B cell (primary cell): ENCODE measurements around the gene VPS13D. TPM values are rescaled to one million over a fixed set of nuclear protein-coding genes. Genes with fewer than 3 reads are reported as not detected.

ENCODE experiments used
- ATAC-seq: fragments of 200-7000 bp; cut with Tn5 transposase; one replicate; pipeline ENCODE4 v1.10.0; 2021; ENCODE audit warnings: low read depth, mild to moderate bottlenecking, moderate number of reproducible peaks, moderate library complexity
- CTCF ChIA-PET: fragments of 350-600 bp; sonication (Branson Sonifier 250); formaldehyde crosslinking; loops from one replicate; lab custom pipeline; 2021; ENCODE audit warnings: antibody characterized with exemption, inconsistent platforms; lab: Charles Lee
- POLR2A ChIA-PET: fragments of 350-600 bp; sonication (Branson Sonifier 250); formaldehyde crosslinking; loops from one replicate; lab custom pipeline; 2021; ENCODE audit warnings: antibody characterized with exemption; lab: Charles Lee
- DNase-seq: peaks from one replicate; pipeline ENCODE4 v3.0.0; 2013
- H2AFZ ChIP-seq: 2 replicates; pipeline ENCODE4 v1.6.1; 2012; ENCODE audit warnings: mild to moderate bottlenecking, low read depth, low read length; ENCODE audit not compliant: insufficient read depth, poor library complexity, severe bottlenecking
- H3K27ac ChIP-seq, 2 donors: 1 replicate in 1 of 2; 2 replicates in 1 of 2; pipeline ENCODE4 v1.5.1; 2012 to 2013; ENCODE audit warnings: low read length in 2 of 2, mild to moderate bottlenecking in 2 of 2, moderate library complexity in 1 of 2
- H3K27me3 ChIP-seq, 4 experiments: fragments of 200-600 bp in 1 of 4; sonication (generic) in 1 of 4; replicated peaks in 1 of 4; 1 replicate in 2 of 4; 2 replicates in 2 of 4; pipeline versions ENCODE4 v1.6.1 to v1.7.0; 2013 to 2016; ENCODE audit warnings: low read length in 3 of 4, mild to moderate bottlenecking in 2 of 4, mixed read lengths in 1 of 4, moderate library complexity in 1 of 4; ENCODE audit not compliant: insufficient read depth in 4 of 4, control insufficient read depth in 3 of 4; ENCODE audit errors: control extremely low read depth in 1 of 4
- H3K36me3 ChIP-seq, 2 experiments: replicated peaks in 1 of 2; 1 replicate in 1 of 2; 2 replicates in 1 of 2; pipeline versions ENCODE4 v1.6.1 to v1.7.1; 2013; ENCODE audit warnings: low read length in 1 of 2; ENCODE audit not compliant: insufficient read depth in 2 of 2, control insufficient read depth in 1 of 2; ENCODE audit errors: control extremely low read depth in 1 of 2, extremely low read depth in 1 of 2
- H3K4me1 ChIP-seq, 2 donors: fragments of 200-600 bp in 1 of 2; sonication (generic) in 1 of 2; 1 replicate in 1 of 2; 2 replicates in 1 of 2; pipeline versions ENCODE4 v1.5.1 to v1.6.1; 2013 to 2017; ENCODE audit warnings: low read length in 2 of 2; ENCODE audit not compliant: control insufficient read depth in 2 of 2, insufficient read depth in 2 of 2
- H3K4me2 ChIP-seq: replicated peaks from 2 replicates; pipeline ENCODE3; 2012; ENCODE audit warnings: mild to moderate bottlenecking, low read depth, low read length; ENCODE audit not compliant: poor library complexity, severe bottlenecking
- H3K4me3 ChIP-seq, 5 experiments: fragments of 200-600 bp in 1 of 5; sonication (generic) in 1 of 5; 1 replicate in 3 of 5; 2 replicates in 2 of 5; pipeline versions ENCODE4 v1.5.1 to v1.7.0; 2011 to 2016; ENCODE audit warnings: low read length in 4 of 5, mild to moderate bottlenecking in 4 of 5, low read depth in 2 of 5, control low read depth in 1 of 5, moderate library complexity in 1 of 5; ENCODE audit not compliant: insufficient read depth in 1 of 5; ENCODE audit errors: control extremely low read depth in 1 of 5, extremely low read depth in 1 of 5
- H3K79me2 ChIP-seq: fragments of 200-600 bp; sonication (generic); one replicate; pipeline ENCODE4 v1.6.0; 2016; ENCODE audit warnings: low read length; ENCODE audit not compliant: control insufficient read depth, insufficient read depth
- H3K9ac ChIP-seq: fragments of 200-600 bp; sonication (generic); 2 replicates; pipeline ENCODE4 v1.6.1; 2017; ENCODE audit warnings: mild to moderate bottlenecking, low read length, moderate library complexity
- H3K9me3 ChIP-seq, 3 donors: one replicate each; pipeline versions ENCODE4 v1.6.1 to v1.7.1; 2013; ENCODE audit warnings: low read length in 2 of 3; ENCODE audit not compliant: control insufficient read depth in 2 of 3, insufficient read depth in 1 of 3; ENCODE audit errors: control extremely low read depth in 1 of 3
- H4K20me1 ChIP-seq: 2 replicates; pipeline ENCODE4 v1.6.0; 2012; ENCODE audit warnings: mild to moderate bottlenecking, low read length; ENCODE audit not compliant: insufficient read depth, control insufficient read depth, poor library complexity, severe bottlenecking
- H3K27ac Mint-ChIP-seq: one replicate; pipeline ENCODE4 v1.8.0; 2021; ENCODE audit warnings: mixed read lengths
- H3K27me3 Mint-ChIP-seq: one replicate; pipeline ENCODE4 v1.8.0; 2021; ENCODE audit warnings: mixed read lengths
- H3K4me1 Mint-ChIP-seq: one replicate; pipeline ENCODE4 v1.8.0; 2021; ENCODE audit warnings: mixed read lengths
- H3K4me3 Mint-ChIP-seq: one replicate; pipeline ENCODE4 v1.8.0; 2021; ENCODE audit warnings: mixed read lengths
- H3K9me3 Mint-ChIP-seq: one replicate; pipeline ENCODE4 v1.8.0; 2022; ENCODE audit warnings: mixed read lengths; ENCODE audit not compliant: insufficient read depth
- CTCF ChIP-seq: fragments of 200-600 bp; IDR thresholded peaks from one replicate; pipeline ENCODE4 v1.8.0; 2022; ENCODE audit warnings: antibody characterized with exemption, mild to moderate bottlenecking
- EZH2 ChIP-seq: IDR thresholded peaks from 2 replicates; pipeline ENCODE4 v1.6.1; 2012; ENCODE audit warnings: borderline replicate concordance, low read depth, mild to moderate bottlenecking, moderate library complexity, low read length; ENCODE audit not compliant: insufficient read depth, poor library complexity, severe bottlenecking
- WGBS: methylation state at CpG from one replicate; pipeline ENCODE4 v1.1.5; 2013; ENCODE audit warnings: missing lambda C conversion rate; ENCODE audit not compliant: insufficient coverage; 5-methylcytosine and 5-hydroxymethylcytosine counted together
- intact Hi-C: fragments of 100-400 bp; cut with micrococcal nuclease; formaldehyde crosslinking; loops from one replicate; pipeline ENCODE4 v1.10.0; 2022
- polyA plus RNA-seq: library from polyadenylated mRNA; depleted of rRNA; stranded (reverse); fragments of >200 nt; gene quantifications from 2 replicates; pipeline ENCODE4 v1.2.3, GENCODE V29; 2012
- total RNA-seq, 2 donors: library from RNA; stranded (reverse); fragments of 120-200 nt in 1 of 2; gene quantifications; 1 replicate in 1 of 2; 2 replicates in 1 of 2; pipeline versions ENCODE4 v1.2.3 to v1.2.4, GENCODE V29; 2013 to 2022

VPS13D gene
- total and polyA plus RNA-seq, 2 donors (not counting 1 experiment from before 2014, with no cell fraction given) = 29.9 to 104 TPM

DNA sequence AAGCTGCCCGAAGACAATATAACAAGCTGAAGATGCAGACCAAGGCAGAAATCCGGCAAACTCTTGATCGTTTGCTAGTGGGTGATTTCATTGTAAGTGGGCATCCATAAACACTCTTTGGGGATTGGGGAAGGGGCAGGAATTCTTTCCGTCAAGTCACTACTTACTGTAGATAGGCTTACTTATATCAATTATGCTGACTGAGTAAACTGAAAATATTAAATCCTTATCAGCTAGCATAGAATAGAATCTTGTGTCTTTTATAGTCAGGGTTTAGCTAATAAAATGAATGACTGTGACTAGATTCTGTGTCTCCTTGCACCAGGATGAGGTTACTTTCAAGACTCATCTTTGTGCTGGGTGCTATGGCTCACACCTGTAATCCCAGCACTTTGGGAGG, 41.2 kb downstream of the VPS13D start:
- 100% methylated on average over 1 of the region's 4 CpGs for WGBS
- Histone ChIP-seq H3K27me3 (no peaks in the 10 kb centered on the region), H3K36me3 (peaks cover 0 to 75% of the 10 kb centered on the region in 2 experiments), H2AFZ (no peak overlapping the region), H3K9ac (no peak overlapping the region), H3K9me3 (no peaks in the 10 kb centered on the region), H4K20me1 (no peaks in the 10 kb centered on the region), H3K79me2 (no peaks in the 10 kb centered on the region), H3K4me1 (no peaks in the 10 kb centered on the region), H3K4me3 (no peak overlapping the region), H3K4me2 (no peak overlapping the region), H3K27ac (no peak overlapping the region)
- H3K27me3 Mint-ChIP-seq = no peaks in the 10 kb centered on the region
- ChIA-PET CTCF (interaction anchor here (1.0 to 3.0 kb wide), 4 partner anchors 146 to 388 kb away, joined by 3 to 12 read pairs (median 4); no protein-coding TSS in a partner anchor), POLR2A (no interaction called here)
- no peak for TF ChIP-seq EZH2
- no peak for TF ChIP-seq CTCF
- no peak for ATAC-seq
- no peaks in the 10 kb centered on the region for H3K9me3 Mint-ChIP-seq
- intact Hi-C loops = no loop called here
- no peak for DNase-seq
- H3K4me1 Mint-ChIP-seq = no peaks in the 10 kb centered on the region
- no peak overlapping the region for H3K27ac Mint-ChIP-seq
- no peak overlapping the region for H3K4me3 Mint-ChIP-seq

DNA sequence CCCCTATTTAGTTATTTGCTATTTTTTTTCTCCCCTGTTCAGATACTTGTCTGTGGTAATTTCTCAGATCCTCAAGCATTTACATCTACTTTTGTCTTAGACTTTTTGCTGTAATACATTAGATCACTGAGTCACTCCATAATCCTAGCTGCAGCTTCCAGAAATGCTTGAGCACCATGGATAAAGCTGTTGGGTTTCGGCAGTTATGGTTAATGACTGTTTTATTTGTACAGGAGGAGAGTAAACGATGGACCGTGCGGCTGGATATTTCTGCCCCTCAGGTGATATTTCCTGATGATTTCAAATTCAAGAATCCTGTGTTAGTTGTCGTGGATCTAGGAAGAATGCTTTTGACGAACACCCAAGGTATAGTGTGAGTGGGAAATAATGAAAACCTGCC, 42.9 kb downstream of the VPS13D start:
- TF ChIP-seq EZH2 (no peak), CTCF (no peak)
- Histone ChIP-seq H3K4me2 (no peak overlapping the region), H3K27ac (no peak overlapping the region), H3K9ac (no peak overlapping the region), H3K9me3 (no peaks in the 10 kb centered on the region), H4K20me1 (no peaks in the 10 kb centered on the region), H3K4me3 (no peak overlapping the region), H3K36me3 (peaks cover 3 to 78% of the 10 kb centered on the region in 2 experiments), H2AFZ (no peak overlapping the region), H3K4me1 (no peaks in the 10 kb centered on the region), H3K79me2 (no peaks in the 10 kb centered on the region), H3K27me3 (no peaks in the 10 kb centered on the region)
- CTCF ChIA-PET = interaction anchor here (0.7 to 3.0 kb wide), 8 partner anchors 8 to 412 kb away, joined by 3 to 15 read pairs (median 4); no protein-coding TSS in a partner anchor
- no peaks in the 10 kb centered on the region for H3K4me1 Mint-ChIP-seq
- DNase-seq (no peak), ATAC-seq (no peak)
- POLR2A ChIA-PET = no interaction called here
- no peaks in the 10 kb centered on the region for H3K27me3 Mint-ChIP-seq
- 94% methylated on average over 4 of the region's 6 CpGs for WGBS
- H3K9me3 Mint-ChIP-seq = no peaks in the 10 kb centered on the region
- intact Hi-C loops = loop anchor here (1.0 kb wide), 1 partner anchor 348 kb away; no protein-coding TSS in a partner anchor
- H3K4me3 Mint-ChIP-seq = no peak overlapping the region
- H3K27ac Mint-ChIP-seq = no peak overlapping the region
